ENCODE data around the gene ITFG1. TPM values are rescaled to one million over a fixed set of nuclear protein-coding genes. Genes with fewer than 3 reads are reported as not detected.

ITFG1 gene
- total RNA-seq = 69.6 TPM
- long read RNA-seq, transcript ITFG1-201 (18 exons, 3,400 nt) = major isoform, 192 of 240 reads
- long read RNA-seq, partial matches to known transcripts = 17 of 240 reads
- long read RNA-seq, other reads (novel, unspliced or antisense) = 31 of 240 reads

- peak; percentile 97 for DNase-seq (ENCODE audit: low spot score)
- intact Hi-C loops (cut with DNase I) = loop anchor here (2.0 to 10.0 kb wide), 2 partner anchors 32 to 316 kb away; partner anchors contain the start of gene NETO2
Observed at GRCh38 chr16:47460711-47461597, at the start of gene ITFG1, which contains the start of gene PHKB. ITFG1 (minus strand) TSS chr16:47461063; CDS start chr16:47461045, 18 bp downstream. PHKB (plus strand) TSS chr16:47461331; CDS start chr16:47461351, 20 bp downstream.

DNA sequence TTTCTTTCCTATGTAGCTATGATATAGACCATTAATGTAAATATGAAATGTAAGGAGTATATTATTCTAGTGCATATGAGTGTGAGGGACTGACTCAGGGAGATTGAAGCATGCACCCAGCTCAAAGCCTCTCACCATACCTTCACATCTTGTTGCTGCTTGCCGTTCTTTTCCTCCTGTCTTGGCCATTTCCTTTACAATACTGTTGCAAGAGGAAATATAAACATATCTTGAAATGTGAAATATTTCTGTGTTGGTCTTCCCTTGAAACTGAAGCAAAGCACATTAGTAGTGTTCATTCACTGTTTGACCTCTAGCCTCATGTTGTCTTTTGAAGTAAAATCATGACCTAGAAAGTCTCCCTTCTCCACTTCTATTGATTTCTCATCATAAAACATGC lies 46.8 kb upstream of the ITFG1 start:
- no peak for DNase-seq (ENCODE audit: low spot score)
- intact Hi-C loops (cut with DNase I) = no loop called here

DNA sequence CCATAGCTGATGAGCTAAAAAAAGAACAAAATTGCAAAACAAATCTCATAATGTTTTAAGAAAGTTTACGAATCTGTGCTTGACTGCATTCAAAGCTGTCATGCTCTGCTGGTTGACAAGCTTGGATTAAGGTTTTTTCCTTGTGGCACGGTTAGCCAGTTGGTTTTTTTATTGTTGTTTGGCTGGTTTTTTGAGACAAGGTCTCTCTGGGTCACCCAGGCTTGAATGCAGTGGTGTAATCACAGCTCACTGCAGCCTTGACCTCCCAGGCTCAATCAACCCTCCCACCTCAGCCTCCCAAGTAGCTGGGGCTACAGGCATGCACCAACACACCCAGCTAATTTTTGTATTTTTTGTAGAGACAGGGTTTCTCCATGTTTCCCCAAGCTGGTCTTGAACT lies 45.9 kb upstream of the ITFG1 start:
- intact Hi-C loops (cut with DNase I) = no loop called here
- no peak for DNase-seq (ENCODE audit: low spot score)

- DNase-seq (ENCODE audit: low spot score) = no peak
- intact Hi-C loops (cut with DNase I) = no loop called here
Observed at GRCh38 chr16:47504599-47504998, 43.7 kb upstream of the ITFG1 start.

GRCh38 chr16:47503936-47504335 lies 43.1 kb upstream of the ITFG1 start:
- intact Hi-C loops (cut with DNase I) = no loop called here

DNA sequence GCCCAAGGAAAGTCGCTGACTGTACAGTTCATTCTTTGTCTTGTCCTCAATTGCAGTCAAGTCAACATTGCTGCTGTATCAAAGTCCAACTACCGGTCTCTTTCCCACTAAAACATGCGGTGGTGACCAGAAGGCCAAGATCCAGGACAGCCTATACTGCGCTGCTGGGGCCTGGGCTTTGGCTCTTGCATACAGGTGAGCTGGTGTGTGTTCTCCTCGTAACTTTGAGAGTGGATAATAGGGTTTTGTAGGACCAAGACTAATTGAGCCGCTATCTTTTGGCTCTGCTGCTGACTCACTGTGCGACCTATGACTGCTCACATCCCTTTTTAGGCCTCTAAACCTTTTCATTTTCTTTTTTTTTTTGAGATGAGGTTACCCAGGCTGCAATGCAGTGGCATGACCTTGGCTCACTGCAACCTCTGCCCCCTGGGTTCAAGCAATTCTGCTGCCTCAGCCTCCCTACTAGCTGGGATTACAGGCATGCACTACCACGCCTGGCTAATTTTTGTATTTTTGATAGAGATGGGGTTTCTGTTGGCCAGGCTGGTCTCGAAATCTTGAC lies 38.9 kb upstream of the ITFG1 start:
- DNase-seq (ENCODE audit: low spot score) = no peak
- intact Hi-C loops (cut with DNase I) = no loop called here

More at GRCh38 chr16:47503936-47504335, 43.1 kb upstream of the ITFG1 start:
- DNase-seq (ENCODE audit: low spot score) = no peak

GRCh38 chr16:47499080-47499699 lies 38.3 kb upstream of the ITFG1 start:
- no peak for DNase-seq (ENCODE audit: low spot score)
- intact Hi-C loops (cut with DNase I) = no loop called here

DNA sequence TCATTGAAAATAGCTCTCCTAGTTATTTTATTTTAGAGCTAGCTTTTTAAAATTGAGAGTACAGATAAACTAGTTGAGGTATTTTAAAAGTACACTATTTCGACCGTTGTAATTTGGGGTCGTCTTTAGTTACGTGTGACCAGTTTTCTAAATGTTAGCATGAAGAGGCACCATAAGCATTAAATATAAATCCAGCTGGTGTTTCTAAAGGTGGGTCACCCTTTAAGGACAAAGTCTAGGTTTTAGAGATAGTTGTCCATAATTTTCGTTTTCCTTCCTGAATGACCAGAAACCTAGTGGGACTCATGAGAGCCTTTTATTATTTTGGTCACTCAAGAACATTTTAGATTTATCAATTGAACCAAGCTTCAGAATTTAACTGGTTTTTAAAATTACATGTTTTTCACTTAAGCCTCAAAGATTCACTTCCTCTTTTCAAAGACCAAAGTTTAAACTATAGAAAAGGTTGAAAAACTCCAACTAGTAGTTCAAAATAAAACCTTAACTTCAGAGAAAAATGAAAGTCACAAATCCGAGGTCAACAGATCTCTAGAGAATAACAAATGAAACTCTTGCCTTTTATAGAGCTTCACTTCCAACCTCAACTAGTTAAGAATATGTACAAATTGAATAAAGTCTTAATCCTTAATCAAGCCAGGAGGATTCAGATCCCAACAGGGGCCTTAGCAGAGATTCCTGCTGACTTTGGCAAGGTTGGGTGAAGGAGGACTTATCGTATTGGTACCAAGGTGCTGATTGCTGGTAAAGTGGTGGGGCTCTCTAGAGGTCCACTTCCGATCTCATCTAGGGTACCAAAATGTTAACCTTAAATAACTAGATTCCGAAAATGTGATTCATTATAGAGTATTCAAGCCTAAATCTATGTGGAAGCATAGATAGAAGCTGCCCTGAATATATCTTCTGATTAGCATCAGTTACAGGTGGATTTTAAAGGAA lies 32.8 kb upstream of the ITFG1 start:
- intact Hi-C loops (cut with DNase I) = loop anchor here (2.0 kb wide), 1 partner anchor 33 kb away; the partner anchor contains the start of genes ITFG1 and PHKB
- no peak for DNase-seq (ENCODE audit: low spot score)

GRCh38 chr16:47492428-47493377 lies 31.8 kb upstream of the ITFG1 start:
- peak; percentile 92 for DNase-seq (ENCODE audit: low spot score)
- intact Hi-C loops (cut with DNase I) = loop anchor here (2.0 kb wide), 1 partner anchor 32 kb away; the partner anchor contains the start of genes ITFG1 and PHKB

GRCh38 chr16:47492036-47492427 lies 31.2 kb upstream of the ITFG1 start:
- intact Hi-C loops (cut with DNase I) = loop anchor here (2.0 kb wide), 1 partner anchor 31 kb away; the partner anchor contains the start of genes ITFG1 and PHKB

GRCh38 chr16:47490471-47490870 lies 29.6 kb upstream of the ITFG1 start:
- no peak for DNase-seq (ENCODE audit: low spot score)
- intact Hi-C loops (cut with DNase I) = no loop called here

More at GRCh38 chr16:47492036-47492427, 31.2 kb upstream of the ITFG1 start:
- DNase-seq (ENCODE audit: low spot score) = no peak

DNA sequence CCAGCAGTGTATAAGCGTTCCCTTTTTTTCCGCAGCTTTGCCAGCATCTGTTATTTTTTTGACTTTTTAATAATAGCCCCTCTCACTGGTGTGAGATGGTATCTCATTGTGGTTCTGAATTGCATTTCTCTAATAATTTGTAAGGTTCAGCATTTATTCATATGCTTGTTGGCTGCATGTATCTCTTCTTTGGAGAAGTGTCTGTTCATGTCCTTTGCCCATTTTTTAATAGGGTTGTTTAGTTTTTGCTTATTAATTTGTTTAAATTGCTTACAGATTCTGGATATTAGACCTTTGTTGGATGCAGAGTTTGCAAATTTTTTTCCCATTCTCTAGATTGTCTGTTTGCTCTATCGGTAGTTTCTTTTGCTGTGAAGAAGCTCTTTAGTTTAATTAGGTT lies 27.2 kb upstream of the ITFG1 start:
- DNase-seq (ENCODE audit: low spot score) = no peak
- intact Hi-C loops (cut with DNase I) = no loop called here

DNA sequence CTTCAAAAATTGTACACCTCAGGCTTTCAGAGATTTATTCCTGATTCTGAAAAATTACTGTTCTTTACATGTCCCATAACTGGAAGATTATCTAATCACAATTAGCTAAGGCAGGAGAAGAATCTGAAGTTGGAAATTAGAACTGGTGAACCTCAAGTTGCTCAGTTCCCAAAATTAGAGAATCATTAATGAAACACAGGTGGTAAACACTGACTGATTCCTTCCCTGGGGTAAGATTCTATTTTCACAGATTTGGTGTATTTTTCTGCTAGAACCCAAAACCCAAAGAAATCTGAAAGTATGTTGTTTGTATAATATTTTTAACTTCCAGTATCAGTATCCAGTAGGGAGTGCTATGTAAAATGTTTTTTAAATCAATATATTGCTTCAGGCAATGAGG lies 26.0 kb upstream of the ITFG1 start:
- intact Hi-C loops (cut with DNase I) = no loop called here

GRCh38 chr16:47483616-47484015 lies 22.8 kb upstream of the ITFG1 start:
- DNase-seq (ENCODE audit: low spot score) = no peak
- intact Hi-C loops (cut with DNase I) = no loop called here

More for the DNA sequence above, 26.0 kb upstream of the ITFG1 start:
- DNase-seq (ENCODE audit: low spot score) = no peak

DNA sequence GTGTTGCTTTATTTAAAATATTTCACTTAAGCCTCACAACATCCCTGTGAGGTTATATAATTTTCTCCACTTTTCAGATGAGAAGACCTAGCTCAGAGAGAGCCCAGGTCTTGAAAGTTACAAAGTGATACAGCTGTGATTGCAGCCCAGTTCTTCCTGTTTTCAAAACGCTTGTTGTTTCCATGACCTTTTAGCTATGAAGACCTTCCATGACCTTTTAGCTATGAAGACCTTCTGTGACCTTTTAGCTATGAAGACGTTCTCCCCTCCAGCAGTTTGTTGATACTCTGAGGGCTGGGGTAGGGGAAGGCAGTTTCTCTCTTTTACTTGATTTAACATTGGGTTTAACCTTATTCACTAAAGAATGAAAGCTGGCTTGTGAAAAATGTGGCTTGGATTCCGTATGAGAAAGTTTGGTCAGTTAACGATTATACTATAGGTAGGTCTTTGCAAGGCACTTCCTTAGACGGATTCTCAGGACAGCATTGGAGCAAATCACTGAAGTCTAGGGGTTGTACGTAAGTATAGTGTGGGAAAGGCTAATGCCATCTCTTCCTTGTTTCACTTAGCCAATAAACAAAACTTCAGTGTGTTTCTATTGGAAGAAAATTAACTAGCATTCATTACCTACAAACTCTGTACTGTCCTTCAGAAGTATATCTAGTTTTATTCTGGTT lies 21.0 kb upstream of the ITFG1 start:
- intact Hi-C loops (cut with DNase I) = no loop called here
- DNase-seq (ENCODE audit: low spot score) = no peak

DNA sequence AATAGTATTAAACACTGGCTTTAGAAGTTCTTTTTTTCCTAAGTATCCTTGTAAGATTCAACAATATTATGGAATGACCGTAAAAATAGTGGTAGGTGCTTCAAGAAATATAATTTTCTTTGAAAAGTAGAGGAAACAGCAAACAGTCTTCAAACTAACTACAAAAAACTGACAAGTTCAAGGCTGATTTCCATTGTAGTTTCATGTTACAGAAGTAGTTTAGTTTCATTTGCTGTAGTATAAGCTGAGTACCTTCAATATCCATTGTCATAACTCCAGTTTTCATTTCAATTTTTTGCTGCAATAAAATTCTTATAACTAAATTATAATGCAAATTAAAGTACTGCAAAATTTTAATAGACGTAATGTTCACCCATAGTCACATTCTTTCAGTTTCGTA lies 19.5 kb upstream of the ITFG1 start:
- no peak for DNase-seq (ENCODE audit: low spot score)
- intact Hi-C loops (cut with DNase I) = no loop called here

GRCh38 chr16:47477679-47478078 lies 16.8 kb upstream of the ITFG1 start:
- intact Hi-C loops (cut with DNase I) = no loop called here
- no peak for DNase-seq (ENCODE audit: low spot score)
